Measurements from ENCODE around the gene UCK2.

The UCK2 gene

GRCh38 chr1:165858967-165859845 is 31.8 kb downstream of the UCK2 start:
- H3K4me2 ChIP-seq (ENCODE audit: low read length), result no peak overlapping the region
- no peaks in the 10 kb centered on the region for H3F3A ChIP-seq (ENCODE audit: control insufficient read depth, insufficient read depth)
- no peaks in the 10 kb centered on the region for H3K27me3 ChIP-seq (ENCODE audit: control insufficient read depth, low read length)
- no peak for TF ChIP-seq EZH2phosphoT487 (IDR thresholded peaks at IDR 0.05; ENCODE audit: borderline replicate concordance, low read length)
- no peak for TF ChIP-seq CTCF (IDR thresholded peaks at IDR 0.05; ENCODE audit: low read depth, low read length, poor library complexity, severe bottlenecking)
- peaks cover 94% of the 10 kb centered on the region for H3K79me2 ChIP-seq (ENCODE audit: control insufficient read depth, low read length)
- H3K36me3 ChIP-seq (ENCODE audit: control insufficient read depth, low read length), result no peaks in the 10 kb centered on the region
- no peak overlapping the region for H3K27ac ChIP-seq (ENCODE audit: low read depth, low read length)
- peaks cover 8% of the 10 kb centered on the region for H3K4me1 ChIP-seq (ENCODE audit: control insufficient read depth, low read length)
- no peaks in the 10 kb centered on the region for H3K9me2 ChIP-seq (replicated peaks; ENCODE audit: control insufficient read depth, low read length)
- peaks cover 25% of the 10 kb centered on the region; the same call in 1 of the 2 replicates for H4K20me1 ChIP-seq (ENCODE audit: control insufficient read depth, insufficient read depth, low read depth, low read length)
- H3K4me3 ChIP-seq (ENCODE audit: low read length), result no peak overlapping the region
- no peaks in the 10 kb centered on the region for H3K9me3 ChIP-seq (ENCODE audit: control insufficient read depth, insufficient read depth, low read length)

GRCh38 chr1:165860065-165860464 is 32.7 kb downstream of the UCK2 start:
- Histone ChIP-seq H3K27me3 (ENCODE audit: control insufficient read depth, low read length) (no peaks in the 10 kb centered on the region), H3K27ac (ENCODE audit: low read depth, low read length) (no peak overlapping the region), H3K9me2 (replicated peaks; ENCODE audit: control insufficient read depth, low read length) (no peaks in the 10 kb centered on the region), H3K4me2 (ENCODE audit: low read length) (no peak overlapping the region), H3K9me3 (ENCODE audit: control insufficient read depth, insufficient read depth, low read length) (no peaks in the 10 kb centered on the region), H3F3A (ENCODE audit: control insufficient read depth, insufficient read depth) (no peaks in the 10 kb centered on the region), H3K36me3 (ENCODE audit: control insufficient read depth, low read length) (no peaks in the 10 kb centered on the region), H3K4me1 (ENCODE audit: control insufficient read depth, low read length) (peaks cover 2% of the 10 kb centered on the region), H4K20me1 (ENCODE audit: control insufficient read depth, insufficient read depth, low read depth, low read length) (peaks cover 23% of the 10 kb centered on the region; the same call in 1 of the 2 replicates), H3K79me2 (ENCODE audit: control insufficient read depth, low read length) (peaks cover 91% of the 10 kb centered on the region), H3K4me3 (ENCODE audit: low read length) (no peak overlapping the region)
- TF ChIP-seq EZH2phosphoT487 (IDR thresholded peaks at IDR 0.05; ENCODE audit: borderline replicate concordance, low read length) (no peak), CTCF (IDR thresholded peaks at IDR 0.05; ENCODE audit: low read depth, low read length, poor library complexity, severe bottlenecking) (no peak)

- H4K20me1 ChIP-seq (ENCODE audit: control insufficient read depth, insufficient read depth, low read depth, low read length), result peaks cover 27% of the 10 kb centered on the region; the same call in 1 of the 2 replicates
- H3K79me2 ChIP-seq (ENCODE audit: control insufficient read depth, low read length), result peaks cover 93% of the 10 kb centered on the region
- no peaks in the 10 kb centered on the region for H3K36me3 ChIP-seq (ENCODE audit: control insufficient read depth, low read length)
- no peak overlapping the region for H3K27ac ChIP-seq (ENCODE audit: low read depth, low read length)
- no peaks in the 10 kb centered on the region for H3K27me3 ChIP-seq (ENCODE audit: control insufficient read depth, low read length)
- no peaks in the 10 kb centered on the region for H3K9me2 ChIP-seq (replicated peaks; ENCODE audit: control insufficient read depth, low read length)
- H3K4me3 ChIP-seq (ENCODE audit: low read length), result no peak overlapping the region
- H3K9me3 ChIP-seq (ENCODE audit: control insufficient read depth, insufficient read depth, low read length), result no peaks in the 10 kb centered on the region
- no peaks in the 10 kb centered on the region for H3K4me1 ChIP-seq (ENCODE audit: control insufficient read depth, low read length)
- H3F3A ChIP-seq (ENCODE audit: control insufficient read depth, insufficient read depth), result no peaks in the 10 kb centered on the region
- TF ChIP-seq EZH2phosphoT487 (IDR thresholded peaks at IDR 0.05; ENCODE audit: borderline replicate concordance, low read length), result no peak
- TF ChIP-seq CTCF (IDR thresholded peaks at IDR 0.05; ENCODE audit: low read depth, low read length, poor library complexity, severe bottlenecking), result no peak
- H3K4me2 ChIP-seq (ENCODE audit: low read length), result no peak overlapping the region
Observed at GRCh38 chr1:165861911-165862310, 34.5 kb downstream of the UCK2 start.
